PC-3 (cell line): ENCODE measurements around the gene PUM2. TPM values are rescaled to one million over a fixed set of nuclear protein-coding genes. Genes with fewer than 3 reads are reported as not detected.
A peak's percentile ranks its signal among the peaks of the same experiment; 100 is the strongest.

ENCODE experiments used
- ATAC-seq: fragments of 200-7000 bp; cut with Tn5 transposase; 2 replicates; pipeline ENCODE4 v1.9.1; 2020; ENCODE audit warnings: mild to moderate bottlenecking, moderate library complexity
- BruUV-seq: library from RNA; stranded (reverse); fragments of 400-500 nt; replicated peaks from 2 replicates; lab custom pipeline; 2021; lab: Mats Ljungman, UMichigan
- CTCF ChIA-PET: fragments of 300-600 bp; sonication (Branson Sonifier 250); formaldehyde crosslinking; loops from one replicate; lab custom pipeline; 2022; ENCODE audit warnings: antibody characterized with exemption; lab: Charles Lee
- POLR2A ChIA-PET: fragments of 300-600 bp; sonication (Branson Sonifier 250); formaldehyde crosslinking; loops from one replicate; lab custom pipeline; 2022; ENCODE audit warnings: antibody characterized with exemption; ENCODE audit not compliant: unreplicated experiment; lab: Charles Lee
- DNase-seq: peaks from one replicate; pipeline ENCODE4 v3.0.0-alpha.2; 2015
- H2AFZ ChIP-seq: fragments of 300-600 bp; sonication (generic); 2 replicates; pipeline ENCODE4 v1.6.0; 2016; ENCODE audit warnings: antibody characterized with exemption, low read length
- H3F3A ChIP-seq: fragments of 300-600 bp; sonication (generic); one replicate; pipeline ENCODE4 v1.6.0; 2017; ENCODE audit warnings: antibody characterized with exemption, low read length, control low read depth, mild to moderate bottlenecking; ENCODE audit not compliant: unreplicated experiment
- H3K27ac ChIP-seq: fragments of 300-600 bp; sonication (generic); 2 replicates; pipeline ENCODE4 v1.5.1; 2016; ENCODE audit warnings: mild to moderate bottlenecking, low read length
- H3K27me3 ChIP-seq: fragments of 300-600 bp; sonication (generic); 2 replicates; pipeline ENCODE4 v1.6.1; 2016; ENCODE audit warnings: low read length, mixed read lengths
- H3K36me3 ChIP-seq: fragments of 300-600 bp; sonication (generic); 2 replicates; pipeline ENCODE4 v1.6.1; 2016; ENCODE audit warnings: low read depth, mixed run types, low read length, mixed read lengths
- H3K4me1 ChIP-seq: fragments of 300-600 bp; sonication (generic); 2 replicates; pipeline ENCODE4 v1.5.1; 2016; ENCODE audit warnings: low read length; ENCODE audit not compliant: insufficient read depth
- H3K4me2 ChIP-seq: fragments of 300-600 bp; sonication (generic); 2 replicates; pipeline ENCODE4 v1.6.0; 2016; ENCODE audit warnings: low read length
- H3K4me3 ChIP-seq: fragments of 300-600 bp; sonication (generic); 2 replicates; pipeline ENCODE4 v1.5.1; 2016; ENCODE audit warnings: mild to moderate bottlenecking, low read length, mixed read lengths
- H3K79me2 ChIP-seq: fragments of 300-600 bp; sonication (generic); 2 replicates; pipeline ENCODE4 v1.6.1; 2017; ENCODE audit warnings: low read length, mixed read lengths
- H3K9ac ChIP-seq: fragments of 300-600 bp; sonication (generic); 2 replicates; pipeline ENCODE4 v1.6.0; 2016; ENCODE audit warnings: mild to moderate bottlenecking, low read length
- H3K9me2 ChIP-seq: fragments of 300-600 bp; sonication (generic); replicated peaks from 2 replicates; pipeline ENCODE4 v1.6.1; 2016; ENCODE audit warnings: mixed run types, low read length, mixed read lengths
- H3K9me3 ChIP-seq: fragments of 300-600 bp; sonication (generic); 2 replicates; pipeline ENCODE4 v1.6.1; 2016; ENCODE audit warnings: low read length, mixed read lengths
- H4K20me1 ChIP-seq: fragments of 300-600 bp; sonication (generic); 2 replicates; pipeline ENCODE4 v1.6.1; 2016; ENCODE audit warnings: low read length, mixed read lengths
- CTCF ChIP-seq: fragments of 300-600 bp; sonication (generic); conservative IDR thresholded peaks from 2 replicates; pipeline ENCODE4 v1.5.1; 2017; ENCODE audit warnings: antibody characterized with exemption, low read depth, mild to moderate bottlenecking, low read length
- EZH2 ChIP-seq: fragments of 300-600 bp; sonication (generic); IDR thresholded peaks from one replicate; pipeline ENCODE4 v1.6.1; 2017; ENCODE audit warnings: antibody characterized with exemption, mild to moderate bottlenecking, low read length; ENCODE audit not compliant: unreplicated experiment
- EZH2phosphoT487 ChIP-seq: fragments of 300-600 bp; sonication (generic); IDR thresholded peaks from 2 replicates; pipeline ENCODE4 v1.6.1; 2018; ENCODE audit warnings: mild to moderate bottlenecking, antibody characterized with exemption, low read length, borderline replicate concordance
- intact Hi-C: fragments of 100-400 bp; cut with micrococcal nuclease; formaldehyde crosslinking; loops from 2 replicates; pipeline ENCODE4 v1.9.0; 2023
- total RNA-seq: library from RNA; depleted of rRNA; stranded (reverse); fragments of >200 nt; gene quantifications from 2 replicates; pipeline ENCODE4 v1.2.3, GENCODE V29; 2014

PUM2 gene
- total RNA-seq, 1 experiment from 2014 or later = 14.9 TPM

DNA sequence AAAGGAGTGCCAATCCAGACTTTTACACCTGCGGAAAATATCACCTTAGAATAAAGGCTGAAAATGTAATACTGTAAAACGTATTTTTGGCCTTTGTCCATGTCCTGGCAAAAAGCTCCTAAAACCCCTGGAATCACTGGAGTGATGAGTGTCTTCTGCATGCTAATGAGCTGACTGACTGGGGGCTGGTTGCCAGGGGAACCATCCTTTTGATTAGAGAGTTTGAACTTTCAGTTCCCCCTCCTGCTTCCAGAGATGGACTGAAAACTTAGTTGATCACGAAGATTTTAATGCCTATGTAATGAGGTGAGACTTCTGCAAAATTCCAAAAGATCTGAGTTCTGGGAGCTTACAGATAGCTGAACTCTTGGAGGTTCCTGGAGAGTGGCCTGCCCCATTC, 20.5 kb downstream of the PUM2 start:
- Histone ChIP-seq H3K4me1 (peaks cover 35% of the 10 kb centered on the region), H2AFZ (no peak overlapping the region), H3K9me2 (no peaks in the 10 kb centered on the region), H3K9me3 (no peaks in the 10 kb centered on the region), H3K9ac (no peak overlapping the region), H3K4me3 (no peak overlapping the region), H3K4me2 (no peak overlapping the region), H4K20me1 (peaks cover 78% of the 10 kb centered on the region), H3F3A (peaks cover 7% of the 10 kb centered on the region), H3K36me3 (peaks cover 29% of the 10 kb centered on the region), H3K27ac (no peak overlapping the region), H3K79me2 (peaks cover 98% of the 10 kb centered on the region), H3K27me3 (no peaks in the 10 kb centered on the region)
- no TSS peak for BruUV-seq
- POLR2A ChIA-PET = no interaction called here
- TF ChIP-seq EZH2 = no peak
- no peak for TF ChIP-seq CTCF
- no peak for TF ChIP-seq EZH2phosphoT487
- CTCF ChIA-PET = no interaction called here
- DNase-seq = no peak
- intact Hi-C loops = no loop called here
- no peak for ATAC-seq

GRCh38 chr2:20327370-20327769, 23.3 kb downstream of the PUM2 start:
- intact Hi-C loops = loop anchor here (1.0 kb wide), 1 partner anchor 22 kb away; no protein-coding TSS in a partner anchor
- Histone ChIP-seq H3K9me2 (no peaks in the 10 kb centered on the region), H3K27ac (peak overlapping the region; percentile 73), H3K27me3 (no peaks in the 10 kb centered on the region), H3F3A (peaks cover 7% of the 10 kb centered on the region), H3K36me3 (peaks cover 43% of the 10 kb centered on the region), H3K9ac (no peak overlapping the region), H4K20me1 (peaks cover 61% of the 10 kb centered on the region), H2AFZ (no peak overlapping the region), H3K4me1 (peaks cover 25% of the 10 kb centered on the region), H3K4me3 (peak overlapping the region; percentile 30; the same call in 1 of the 2 replicates), H3K4me2 (peak overlapping the region; percentile 64), H3K79me2 (peaks cover 98% of the 10 kb centered on the region), H3K9me3 (no peaks in the 10 kb centered on the region)
- no TSS peak for BruUV-seq
- ChIA-PET CTCF (interaction anchor here (0.6 to 0.7 kb wide), 3 partner anchors 12 to 206 kb away, joined by 3 to 4 read pairs (median 3); no protein-coding TSS in a partner anchor), POLR2A (interaction anchor here (0.7 kb wide), 1 partner anchor 58 kb away, joined by 3 read pairs; no protein-coding TSS in a partner anchor)
- TF ChIP-seq EZH2 (no peak), CTCF (no peak), EZH2phosphoT487 (no peak)
- ATAC-seq = peak; percentile 66
- DNase-seq = peak; percentile 84

- Histone ChIP-seq H3K9me2 (no peaks in the 10 kb centered on the region), H3K27me3 (no peaks in the 10 kb centered on the region), H3F3A (peaks cover 7% of the 10 kb centered on the region), H3K9ac (no peak overlapping the region), H3K4me3 (peak overlapping the region; percentile 26; the same call in 1 of the 2 replicates), H3K36me3 (peaks cover 38% of the 10 kb centered on the region), H3K27ac (peak overlapping the region; percentile 73), H3K79me2 (peaks cover 94% of the 10 kb centered on the region), H2AFZ (no peak overlapping the region), H3K9me3 (no peaks in the 10 kb centered on the region), H4K20me1 (peaks cover 54% of the 10 kb centered on the region), H3K4me1 (peaks cover 25% of the 10 kb centered on the region), H3K4me2 (peak overlapping the region; percentile 64)
- peak; percentile 72 for DNase-seq
- ChIA-PET CTCF (interaction anchor here (0.5 to 1.1 kb wide), 3 partner anchors 12 to 129 kb away, joined by 3 to 4 read pairs (median 3); no protein-coding TSS in a partner anchor), POLR2A (no interaction called here)
- peak; percentile 70 for ATAC-seq
- TF ChIP-seq EZH2phosphoT487 = no peak
- TF ChIP-seq CTCF = peak; percentile 94
- no TSS peak for BruUV-seq
- intact Hi-C loops = no loop called here
Measured at GRCh38 chr2:20326163-20326780, 24.4 kb downstream of the PUM2 start.
